Measurements from ENCODE around the gene RBM33.

RBM33 gene

DNA sequence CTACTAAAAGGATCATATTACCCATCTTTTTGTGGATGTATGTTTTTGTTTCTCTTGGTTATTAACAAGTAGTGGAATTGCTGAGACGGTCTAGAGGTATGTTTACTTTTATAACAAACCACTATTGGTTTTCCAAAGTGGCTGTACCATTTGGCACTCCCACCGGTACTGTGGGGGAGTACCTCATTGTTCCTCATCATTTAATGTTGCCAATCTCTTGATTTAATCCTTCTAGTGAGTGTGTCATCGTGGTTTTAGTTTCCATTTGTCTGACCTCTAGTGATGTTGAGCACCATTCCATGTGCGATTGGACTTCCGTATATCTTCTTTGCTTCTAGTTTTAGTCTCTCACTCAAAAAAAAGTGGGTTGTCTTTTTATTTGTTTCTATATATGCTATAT is 50.4 kb downstream of the RBM33 start:
- DNase-seq (ENCODE audit: low read depth) = no peak

DNA sequence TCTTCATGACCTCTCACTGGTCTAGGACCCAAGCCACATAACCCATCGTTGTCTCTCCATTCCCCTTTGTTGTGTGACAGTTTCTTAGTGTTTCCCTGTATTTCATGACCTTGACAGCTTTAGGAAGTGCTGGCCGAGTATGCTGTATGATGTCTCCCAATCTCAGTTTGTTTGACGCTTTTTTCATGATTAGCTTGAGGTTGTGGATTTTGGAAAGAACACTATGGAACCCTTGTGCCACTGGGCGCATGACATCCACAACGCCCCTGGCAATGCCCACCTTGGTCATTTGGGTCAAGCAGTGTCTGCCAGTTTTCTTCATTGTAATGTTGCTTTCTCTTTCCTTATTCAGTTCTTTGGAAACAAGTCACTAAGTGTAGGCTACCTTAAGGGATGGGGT is 52.3 kb downstream of the RBM33 start:
- DNase-seq (ENCODE audit: low read depth) = no peak

DNA sequence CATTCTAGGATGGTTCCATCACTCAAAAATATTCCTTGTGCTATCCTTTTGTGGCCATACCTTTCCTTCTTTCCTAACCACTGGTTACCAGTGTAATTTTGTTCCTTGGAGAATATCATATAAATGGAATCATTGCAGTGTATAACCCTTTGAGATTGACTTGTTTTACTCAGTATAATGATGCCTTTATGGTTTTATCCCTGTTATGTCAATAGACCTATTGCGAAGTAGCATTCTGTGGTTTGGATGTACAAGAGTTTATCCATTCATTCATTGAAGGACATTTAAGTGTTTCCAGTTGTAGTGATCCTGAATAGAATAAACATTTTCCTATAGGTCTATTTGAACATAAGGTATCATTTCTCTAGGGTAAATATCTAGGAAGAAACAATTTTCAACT is 54.2 kb downstream of the RBM33 start:
- DNase-seq (ENCODE audit: low read depth) = no peak

- no peak for DNase-seq (ENCODE audit: low read depth)
These were observed 54.7 kb downstream of the RBM33 start for GRCh38 chr7:155699180-155699579.

DNA sequence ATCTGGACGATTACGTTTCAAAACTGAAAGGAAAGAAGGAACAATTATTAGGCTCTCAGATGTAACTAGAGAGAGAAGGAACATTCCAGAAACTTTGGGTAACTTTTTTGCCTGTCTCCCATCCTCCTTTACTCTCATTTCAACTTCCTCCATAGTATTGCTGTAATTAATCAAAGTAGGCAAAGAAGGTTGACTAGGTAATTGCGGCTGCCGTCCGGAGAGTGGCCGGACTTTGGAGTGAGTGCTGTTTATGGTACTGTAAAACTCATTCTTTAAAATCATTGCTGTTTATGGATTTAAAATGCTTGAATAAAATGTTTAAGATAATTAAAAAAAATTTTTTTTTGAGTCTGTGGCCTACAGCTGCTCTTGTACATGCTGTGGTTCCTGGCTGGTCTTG is 56.4 kb downstream of the RBM33 start:
- no peak for DNase-seq (ENCODE audit: low read depth)

GRCh38 chr7:155701972-155702544 is 57.6 kb downstream of the RBM33 start:
- DNase-seq (ENCODE audit: low read depth) = no peak

DNA sequence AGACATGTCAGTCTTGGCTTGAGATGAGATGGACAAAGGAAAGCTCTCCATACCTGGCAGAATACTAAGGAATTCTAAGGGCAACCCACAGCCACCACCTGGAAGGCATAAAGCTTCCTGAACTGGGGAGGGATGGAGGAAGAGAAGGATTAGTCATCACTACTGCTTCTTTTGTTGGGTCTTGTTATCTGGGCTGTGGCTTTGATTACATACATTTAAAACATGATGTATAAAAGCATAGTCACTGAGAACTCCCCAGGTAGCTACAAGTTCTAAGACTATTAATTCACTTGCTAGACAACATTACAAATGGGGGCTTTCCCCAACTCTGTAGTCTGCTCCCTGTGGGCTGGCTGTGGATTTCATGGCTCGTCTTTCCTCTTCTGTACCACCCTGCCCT is 58.2 kb downstream of the RBM33 start:
- no peak for DNase-seq (ENCODE audit: low read depth)

DNA sequence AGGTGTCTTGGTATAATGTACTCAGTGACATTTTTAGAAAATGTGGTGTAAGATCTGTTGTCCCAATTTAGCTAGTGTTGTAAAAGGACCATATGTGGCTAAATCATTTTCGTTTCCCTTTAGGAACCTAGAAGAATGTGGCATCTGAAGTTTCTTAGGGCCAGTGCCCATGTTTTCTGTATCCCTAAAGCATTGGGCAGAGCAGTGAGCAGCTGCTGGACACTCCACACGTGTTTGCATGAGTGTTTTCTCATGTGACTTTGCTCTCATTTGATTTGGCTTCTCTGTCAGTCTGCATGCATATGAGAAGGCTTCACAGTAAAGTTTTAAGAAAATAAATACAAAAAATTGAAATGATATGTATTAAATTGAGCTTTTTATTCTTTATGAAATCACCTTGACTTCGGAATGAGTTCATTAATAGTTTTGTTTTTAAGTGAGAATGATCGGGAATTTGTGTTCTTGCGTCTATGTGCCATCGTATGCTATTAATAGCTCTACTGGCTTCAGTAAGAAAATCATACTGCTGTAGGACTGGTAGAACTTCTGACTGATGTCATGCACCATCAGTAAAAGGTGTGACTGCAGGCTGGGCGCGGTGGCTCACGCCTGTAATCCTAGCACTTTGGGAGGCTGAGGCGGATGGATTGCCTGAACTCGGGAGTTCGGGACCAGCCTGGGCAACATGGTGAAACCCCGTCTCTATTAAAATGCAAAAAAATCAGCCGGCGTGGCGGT is 61.3 kb downstream of the RBM33 start:
- DNase-seq (ENCODE audit: low read depth) = no peak

GRCh38 chr7:155706376-155706775 is 61.9 kb downstream of the RBM33 start:
- DNase-seq (ENCODE audit: low read depth) = no peak

DNA sequence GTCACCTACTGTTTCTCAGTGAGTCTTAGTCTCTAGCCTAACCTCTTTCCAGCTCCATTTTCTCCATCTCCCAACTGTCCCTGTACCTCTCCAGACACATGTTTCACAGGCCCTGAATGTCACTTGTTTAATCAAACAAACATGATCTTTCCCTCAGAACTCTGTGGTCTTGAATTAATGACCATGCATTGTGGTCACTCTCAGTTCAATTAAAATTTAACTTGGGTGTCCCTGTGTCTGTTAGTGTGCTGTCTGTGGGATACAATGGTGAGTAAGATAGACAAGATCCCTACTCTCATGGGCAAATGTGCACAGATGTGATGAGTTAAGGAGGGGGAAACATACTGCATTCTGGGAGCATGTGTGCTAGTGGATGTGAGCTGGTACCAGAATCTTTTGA is 65.0 kb downstream of the RBM33 start:
- no peak for DNase-seq (ENCODE audit: low read depth)

GRCh38 chr7:155710031-155710430 is 65.6 kb downstream of the RBM33 start:
- no peak for DNase-seq (ENCODE audit: low read depth)

- no peak for DNase-seq (ENCODE audit: low read depth)
These were observed 66.1 kb downstream of the RBM33 start for GRCh38 chr7:155710530-155710929.

DNA sequence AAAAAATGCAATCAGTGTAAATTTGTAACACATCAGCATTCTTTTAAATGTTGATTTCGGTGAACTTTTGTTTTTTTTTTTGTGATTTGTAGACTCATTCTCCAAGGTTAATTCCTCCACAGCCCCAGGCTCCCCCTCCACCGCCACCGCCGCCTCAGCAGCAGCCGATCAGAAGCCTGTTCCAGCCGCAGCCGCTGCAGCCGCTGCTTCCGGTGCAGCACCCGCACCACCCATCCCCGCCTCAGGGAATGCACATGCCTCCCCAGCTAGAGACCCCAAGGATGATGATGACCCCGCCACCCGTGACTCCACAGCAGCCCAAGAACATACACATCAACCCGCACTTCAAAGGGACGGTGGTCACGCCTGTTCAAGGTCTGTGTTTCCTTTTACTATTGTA is 66.6 kb downstream of the RBM33 start:
- DNase-seq (ENCODE audit: low read depth) = no peak

- no peak for DNase-seq (ENCODE audit: low read depth)
These were observed 68.9 kb downstream of the RBM33 start for GRCh38 chr7:155713384-155713783.

GRCh38 chr7:155714702-155715101 is 70.2 kb downstream of the RBM33 start:
- no peak for DNase-seq (ENCODE audit: low read depth)

- DNase-seq (ENCODE audit: low read depth) = no peak
These were observed 70.8 kb downstream of the RBM33 start for GRCh38 chr7:155715111-155715805.

GRCh38 chr7:155717010-155717744 is 72.7 kb downstream of the RBM33 start:
- no peak for DNase-seq (ENCODE audit: low read depth)

- no peak for DNase-seq (ENCODE audit: low read depth)
These were observed 76.6 kb downstream of the RBM33 start for GRCh38 chr7:155721056-155721455.

GRCh38 chr7:155722118-155722517 is 77.7 kb downstream of the RBM33 start:
- DNase-seq (ENCODE audit: low read depth) = no peak

DNA sequence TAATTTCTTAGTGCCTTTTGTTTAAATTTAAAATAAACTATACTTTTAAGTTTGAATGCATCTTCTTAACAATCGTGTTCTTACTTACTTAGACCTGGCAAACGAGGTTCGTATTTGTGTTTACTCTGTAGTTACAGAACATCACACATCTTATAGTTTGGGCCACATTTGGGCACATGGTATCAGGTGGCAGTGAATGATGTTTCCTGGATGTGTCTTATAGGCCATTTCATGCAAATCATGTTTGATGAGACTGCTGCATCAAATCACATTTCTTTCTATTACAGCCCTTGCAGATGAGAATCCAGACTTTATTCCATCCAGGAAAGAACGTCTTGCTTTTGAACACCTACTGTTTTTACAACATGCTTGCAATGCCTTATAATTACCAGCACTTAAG is 78.5 kb downstream of the RBM33 start:
- DNase-seq (ENCODE audit: low read depth) = no peak

DNA sequence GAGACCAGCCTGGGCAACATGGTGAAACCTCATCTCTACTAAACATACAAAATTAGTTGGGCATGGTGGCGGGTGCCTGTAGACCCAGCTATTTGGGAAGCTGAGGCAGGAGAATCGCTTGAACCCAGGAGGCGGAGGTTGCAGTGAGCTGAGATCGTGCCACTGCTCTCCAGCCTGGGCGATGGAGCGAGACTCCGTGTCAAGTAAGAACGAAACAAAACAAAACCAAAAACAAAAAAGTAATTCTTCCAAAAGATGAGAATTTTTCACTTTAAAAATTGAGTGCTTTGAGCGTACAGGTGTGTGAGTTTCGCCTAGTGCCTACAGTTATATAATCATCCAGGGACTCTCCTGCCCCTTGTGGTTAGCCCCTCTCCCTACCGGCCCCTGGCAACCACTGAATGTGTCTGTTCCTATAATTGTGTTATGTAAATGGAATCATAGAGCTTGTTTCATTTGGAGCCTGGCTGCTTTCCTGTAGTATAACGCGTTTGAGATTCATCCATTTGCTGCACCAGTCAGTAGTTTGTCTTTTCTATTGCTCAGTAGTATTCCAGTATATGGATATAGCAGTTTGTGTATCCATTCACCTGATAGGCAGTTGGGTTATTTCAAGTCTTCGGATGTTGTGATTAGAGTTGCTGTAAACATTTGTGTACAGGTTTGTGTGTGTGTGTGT is 80.0 kb downstream of the RBM33 start:
- no peak for DNase-seq (ENCODE audit: low read depth)

GRCh38 chr7:155725006-155725355 is 80.5 kb downstream of the RBM33 start:
- no peak for DNase-seq (ENCODE audit: low read depth)
